ENCODE results near the gene DENND6B. TPM values are rescaled to one million over a fixed set of nuclear protein-coding genes. Genes with fewer than 3 reads are reported as not detected.

DENND6B gene
- total RNA-seq, 2 donors from 2014 or later, result 3.4 to 7.3 TPM

DNA sequence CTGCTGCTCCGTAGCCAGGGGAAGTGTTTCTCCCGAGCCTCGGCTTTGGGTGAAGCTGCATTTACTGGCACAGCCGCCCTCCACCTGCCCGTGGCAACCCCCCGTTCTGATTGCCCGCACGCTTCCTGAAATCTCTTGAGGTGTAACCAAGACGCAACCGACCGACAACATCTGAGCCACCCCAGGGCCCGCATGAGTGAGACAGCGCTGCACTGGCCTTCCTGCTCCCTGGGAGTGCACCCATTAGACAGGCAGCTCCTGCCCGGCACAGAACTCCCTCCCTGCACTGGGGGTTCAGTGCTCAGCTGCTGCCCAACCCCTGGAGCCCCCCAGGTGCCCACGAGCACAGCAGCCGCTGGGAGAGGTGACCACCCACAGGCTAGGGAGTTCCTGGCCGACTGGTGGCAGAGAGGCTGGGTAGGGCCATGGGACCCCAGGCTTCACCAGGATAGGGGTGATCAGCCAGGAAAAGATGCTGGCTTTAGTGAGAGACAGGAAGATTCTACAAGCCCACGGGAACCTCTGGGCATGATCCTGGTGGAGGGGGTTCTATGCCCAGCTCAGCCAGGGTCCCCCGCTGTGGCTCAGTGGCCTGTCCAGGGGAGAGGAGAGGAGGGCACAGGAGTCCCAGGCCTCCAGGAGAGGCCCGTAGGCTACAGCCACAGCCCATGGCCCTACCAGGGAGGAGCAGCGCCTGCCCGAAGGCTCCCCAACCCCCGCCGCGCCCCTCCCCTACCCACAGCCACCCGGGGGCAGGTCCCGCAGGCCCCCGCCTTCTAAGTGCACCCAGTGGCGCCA is 34.0 kb downstream of the DENND6B start:
- ATAC-seq, result no peak
- no peak for TF ChIP-seq CTCF (IDR thresholded peaks at IDR 0.05)

DNA sequence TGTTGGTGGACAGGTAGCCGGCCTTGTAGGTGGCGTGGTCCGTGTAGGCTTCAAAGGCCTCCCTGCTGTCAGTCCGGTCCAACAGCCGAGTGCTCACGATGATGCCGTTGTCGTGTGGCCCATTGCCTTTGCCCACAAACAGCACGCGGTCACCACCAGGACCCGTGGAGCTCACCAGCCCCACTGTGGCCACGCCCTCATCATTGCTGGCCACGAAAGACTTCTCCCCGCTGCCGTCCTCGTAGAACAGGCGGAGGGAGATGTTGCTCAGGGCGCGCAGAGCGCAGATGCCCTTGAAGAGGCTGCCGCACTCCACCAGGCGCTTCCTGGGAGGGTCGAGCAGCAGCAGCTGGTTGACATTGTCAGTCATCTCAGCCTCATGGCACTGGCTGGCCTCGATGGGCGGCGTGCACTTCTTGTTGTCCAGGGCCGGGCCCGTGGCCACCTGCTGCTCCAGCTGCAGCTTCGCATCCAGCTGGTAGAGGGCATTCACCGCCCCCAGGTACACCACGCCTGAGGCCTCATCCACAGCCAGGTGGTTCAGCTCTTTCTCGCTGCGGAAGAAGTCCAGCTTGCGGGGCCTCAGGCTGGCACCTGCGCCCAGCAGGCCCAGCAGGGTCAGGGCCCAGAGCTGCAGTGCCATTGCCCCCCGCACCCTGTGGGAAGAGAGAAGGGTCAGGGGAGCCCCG is 36.7 kb downstream of the DENND6B start:
- Histone ChIP-seq H3K4me1 (peaks cover 50% of the 10 kb centered on the region), H3K4me3 (no peak overlapping the region), H3K9me3 (no peaks in the 10 kb centered on the region), H3K27ac (no peak overlapping the region), H3K27me3 (no peaks in the 10 kb centered on the region), H3K36me3 (replicated peaks in 1 of 2; ENCODE audit: insufficient read depth in 1 of 2, low read depth in 2 of 2) (peaks cover 11 to 26% of the 10 kb centered on the region in 2 donors)
- intact Hi-C loops (cut with DNase I), result no loop called here
- ATAC-seq (no peak), DNase-seq (no peak)
- WGBS, 2 donors, result 87 to 89% methylated on average over 18 to 26 of the region's 37 CpGs
- TF ChIP-seq CTCF (IDR thresholded peaks at IDR 0.05) (no peak), POLR2A (IDR thresholded peaks at IDR 0.05) (no peak)

More for the DNA sequence above, 34.0 kb downstream of the DENND6B start:
- no peak for DNase-seq
- Histone ChIP-seq H3K36me3 (replicated peaks in 1 of 2; ENCODE audit: insufficient read depth in 1 of 2, low read depth in 2 of 2) (peaks cover 5 to 15% of the 10 kb centered on the region in 2 donors), H3K9me3 (no peaks in the 10 kb centered on the region), H3K27me3 (no peaks in the 10 kb centered on the region), H3K4me1 (peaks cover 61% of the 10 kb centered on the region), H3K4me3 (no peak overlapping the region), H3K27ac (peak overlapping the region; percentile 36 to 89 (median 82))
- intact Hi-C loops (cut with DNase I), result no loop called here
- WGBS, 2 donors, result 41 to 77% methylated on average over 13 to 26 of the region's 29 CpGs

- TF ChIP-seq POLR2A (IDR thresholded peaks at IDR 0.05), result no peak
- TF ChIP-seq CTCF (IDR thresholded peaks at IDR 0.05), result no peak
- no peak overlapping the region for H3K4me3 ChIP-seq
- H3K27ac ChIP-seq, result peak overlapping the region in 1 of 4 donors; percentile 20
- no peaks in the 10 kb centered on the region for H3K9me3 ChIP-seq
- intact Hi-C loops (cut with DNase I), result no loop called here
- 84 to 92% methylated on average over 5 to 57 of the region's 57 CpGs for WGBS, 2 donors
- no peaks in the 10 kb centered on the region for H3K27me3 ChIP-seq
- no peak for ATAC-seq
- peaks cover 44% of the 10 kb centered on the region for H3K4me1 ChIP-seq
- H3K36me3 ChIP-seq (replicated peaks in 1 of 2; ENCODE audit: insufficient read depth in 1 of 2, low read depth in 2 of 2), result peaks cover 11 to 26% of the 10 kb centered on the region in 2 donors
- no peak for DNase-seq
Measured at GRCh38 chr22:50289151-50289941, 37.5 kb downstream of the DENND6B start.

DNA sequence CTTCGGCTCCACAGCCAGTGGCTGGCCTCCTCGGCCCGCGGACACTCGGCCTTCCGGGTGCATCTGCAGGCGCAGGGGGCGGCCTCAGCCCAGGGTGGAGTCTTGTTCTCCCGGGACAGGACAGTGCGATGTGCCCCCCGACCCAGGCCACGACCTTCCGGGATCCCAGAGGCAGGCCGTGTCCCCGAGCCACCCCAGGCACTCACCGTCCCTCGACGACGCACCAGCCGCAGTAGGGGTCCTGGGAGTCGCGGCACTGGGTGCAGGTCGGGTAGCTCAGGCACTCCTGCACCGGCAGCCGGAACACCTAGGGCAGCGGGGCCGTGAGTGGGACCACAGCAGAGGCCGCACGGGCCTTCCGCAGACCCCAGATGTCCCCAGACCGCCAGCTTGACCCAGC is 39.1 kb downstream of the DENND6B start:
- H3K9me3 ChIP-seq, result no peaks in the 10 kb centered on the region
- no peak for ATAC-seq
- peaks cover 35% of the 10 kb centered on the region for H3K4me1 ChIP-seq
- H3K36me3 ChIP-seq (replicated peaks in 1 of 2; ENCODE audit: insufficient read depth in 1 of 2, low read depth in 2 of 2), result peaks cover 11 to 26% of the 10 kb centered on the region in 2 donors
- H3K27ac ChIP-seq, result no peak overlapping the region
- intact Hi-C loops (cut with DNase I), result no loop called here
- no peak for DNase-seq
- no peak overlapping the region for H3K4me3 ChIP-seq
- H3K27me3 ChIP-seq, result no peaks in the 10 kb centered on the region
- 95% methylated on average over 31 of the region's 31 CpGs; no CpG with 5 or more reads in 1 of the 2 donors for WGBS, 2 donors
- no peak for TF ChIP-seq POLR2A (IDR thresholded peaks at IDR 0.05)
- TF ChIP-seq CTCF (IDR thresholded peaks at IDR 0.05), result no peak

All from body of pancreas (tissue), 4 donors.